H1 (cell line): Measurements from ENCODE around the gene ZNF575.

Experiments
- CHD2 ChIP-seq: IDR thresholded peaks from 2 replicates; pipeline ENCODE4 v1.6.1; 2012; ENCODE audit warnings: low read length, improper control_type of control experiment
- EZH2 ChIP-seq: fragments of 200-600 bp; sonication (generic); IDR thresholded peaks from 2 replicates; pipeline ENCODE4 v1.7.1; 2012; ENCODE audit warnings: low read depth, mild to moderate bottlenecking, moderate library complexity, low read length, inconsistent platforms; ENCODE audit not compliant: severe bottlenecking
- GABPA ChIP-seq: IDR thresholded peaks from 2 replicates; pipeline ENCODE4 v1.6.1; 2011; ENCODE audit warnings: mild to moderate bottlenecking, low read length, moderate library complexity, borderline replicate concordance; ENCODE audit not compliant: insufficient read depth
- HDAC6 ChIP-seq: IDR thresholded peaks from one replicate; pipeline ENCODE4 v1.7.1; 2012; ENCODE audit warnings: low read depth, mild to moderate bottlenecking, inconsistent platforms, low read length, moderate library complexity
- POLR2A ChIP-seq, 2 experiments: IDR thresholded peaks; 1 replicate in 1 of 2; 2 replicates in 1 of 2; pipeline ENCODE4 v1.6.1; 2011; ENCODE audit warnings: low read depth in 2 of 2, low read length in 2 of 2, mild to moderate bottlenecking in 2 of 2; ENCODE audit errors: control extremely low read depth in 1 of 2
- POLR2AphosphoS5 ChIP-seq: IDR thresholded peaks from 2 replicates; pipeline ENCODE4 v1.6.1; 2011; ENCODE audit warnings: low read depth, low read length
- RBBP5 ChIP-seq: IDR thresholded peaks from 2 replicates; pipeline ENCODE4 v1.7.1; 2012; ENCODE audit warnings: low read depth, mild to moderate bottlenecking, inconsistent platforms, low read length, moderate library complexity, borderline replicate concordance
- SUZ12 ChIP-seq: fragments of 200-600 bp; sonication (generic); IDR thresholded peaks from 2 replicates; pipeline ENCODE4 v1.6.1; 2012; ENCODE audit warnings: mild to moderate bottlenecking, inconsistent platforms, low read length, moderate library complexity, mixed read lengths
- TBP ChIP-seq: IDR thresholded peaks from 2 replicates; pipeline ENCODE4 v1.6.1; 2011; ENCODE audit warnings: low read depth, low read length, improper control_type of control experiment
- TCF12 ChIP-seq: IDR thresholded peaks from 2 replicates; pipeline ENCODE4 v1.6.1; 2011; ENCODE audit warnings: low read depth, mild to moderate bottlenecking, low read length
- TF ChIP-seq, protein P1 (sequence below), 3 experiments: IDR thresholded peaks; 1 replicate in 2 of 3; 2 replicates in 1 of 3; pipeline versions ENCODE4 v1.5.1 to v1.6.1; 2011; ENCODE audit warnings: low read length in 3 of 3, mild to moderate bottlenecking in 3 of 3, inconsistent platforms in 2 of 3, low read depth in 1 of 3, moderate library complexity in 1 of 3; ENCODE audit not compliant: insufficient read depth in 1 of 3; ENCODE audit errors: control extremely low read depth in 1 of 3
- TF ChIP-seq, protein P2 (sequence below): IDR thresholded peaks from 2 replicates; pipeline ENCODE4 v1.6.1; 2011; ENCODE audit warnings: low read depth, mild to moderate bottlenecking, low read length; ENCODE audit not compliant: insufficient read depth
- TF ChIP-seq, protein P3 (sequence below): IDR thresholded peaks from 2 replicates; pipeline ENCODE4 v1.6.1; 2012; ENCODE audit warnings: inconsistent platforms
- TF ChIP-seq, protein P4 (sequence below): IDR thresholded peaks from 2 replicates; pipeline ENCODE4 v1.6.1; 2012; ENCODE audit warnings: inconsistent platforms

DNA sequence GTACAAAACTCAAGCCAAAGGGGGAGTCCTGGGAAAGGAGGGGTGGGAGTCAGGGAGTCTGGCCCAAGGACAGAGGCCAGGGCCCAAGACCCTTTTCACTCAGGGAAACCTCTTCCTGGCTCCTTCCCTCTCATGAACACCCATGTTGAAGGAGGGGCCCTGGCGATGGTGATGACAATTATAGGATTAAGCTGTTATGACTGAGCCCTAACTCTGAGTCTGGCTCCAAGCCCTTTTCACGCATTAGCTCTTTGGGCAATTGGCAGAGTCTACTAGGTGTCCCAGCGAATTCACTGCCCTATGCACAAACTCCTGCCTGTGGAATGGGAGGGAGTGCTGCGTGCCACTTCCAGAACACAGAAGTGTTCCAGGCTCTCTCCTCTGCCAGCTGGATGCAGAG is 20.7 kb downstream of the ZNF575 start:
- TF ChIP-seq, protein P1, sequence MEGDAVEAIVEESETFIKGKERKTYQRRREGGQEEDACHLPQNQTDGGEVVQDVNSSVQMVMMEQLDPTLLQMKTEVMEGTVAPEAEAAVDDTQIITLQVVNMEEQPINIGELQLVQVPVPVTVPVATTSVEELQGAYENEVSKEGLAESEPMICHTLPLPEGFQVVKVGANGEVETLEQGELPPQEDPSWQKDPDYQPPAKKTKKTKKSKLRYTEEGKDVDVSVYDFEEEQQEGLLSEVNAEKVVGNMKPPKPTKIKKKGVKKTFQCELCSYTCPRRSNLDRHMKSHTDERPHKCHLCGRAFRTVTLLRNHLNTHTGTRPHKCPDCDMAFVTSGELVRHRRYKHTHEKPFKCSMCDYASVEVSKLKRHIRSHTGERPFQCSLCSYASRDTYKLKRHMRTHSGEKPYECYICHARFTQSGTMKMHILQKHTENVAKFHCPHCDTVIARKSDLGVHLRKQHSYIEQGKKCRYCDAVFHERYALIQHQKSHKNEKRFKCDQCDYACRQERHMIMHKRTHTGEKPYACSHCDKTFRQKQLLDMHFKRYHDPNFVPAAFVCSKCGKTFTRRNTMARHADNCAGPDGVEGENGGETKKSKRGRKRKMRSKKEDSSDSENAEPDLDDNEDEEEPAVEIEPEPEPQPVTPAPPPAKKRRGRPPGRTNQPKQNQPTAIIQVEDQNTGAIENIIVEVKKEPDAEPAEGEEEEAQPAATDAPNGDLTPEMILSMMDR (IDR thresholded peaks at IDR 0.05; ENCODE audit: control extremely low read depth in 1 of 3, insufficient read depth in 1 of 3, low read depth in 1 of 3, low read length in 3 of 3) = no peak
- TF ChIP-seq POLR2A (IDR thresholded peaks at IDR 0.05; ENCODE audit: control extremely low read depth in 1 of 2, low read depth in 2 of 2, low read length in 2 of 2) = no peak
- no peak for TF ChIP-seq RBBP5
- TF ChIP-seq CHD2 = no peak
- no peak for TF ChIP-seq SUZ12
- no peak for TF ChIP-seq TBP
- no peak for TF ChIP-seq TCF12
- TF ChIP-seq EZH2 = no peak
- TF ChIP-seq, protein P2, sequence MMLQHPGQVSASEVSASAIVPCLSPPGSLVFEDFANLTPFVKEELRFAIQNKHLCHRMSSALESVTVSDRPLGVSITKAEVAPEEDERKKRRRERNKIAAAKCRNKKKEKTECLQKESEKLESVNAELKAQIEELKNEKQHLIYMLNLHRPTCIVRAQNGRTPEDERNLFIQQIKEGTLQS = no peak
- TF ChIP-seq, protein P3, sequence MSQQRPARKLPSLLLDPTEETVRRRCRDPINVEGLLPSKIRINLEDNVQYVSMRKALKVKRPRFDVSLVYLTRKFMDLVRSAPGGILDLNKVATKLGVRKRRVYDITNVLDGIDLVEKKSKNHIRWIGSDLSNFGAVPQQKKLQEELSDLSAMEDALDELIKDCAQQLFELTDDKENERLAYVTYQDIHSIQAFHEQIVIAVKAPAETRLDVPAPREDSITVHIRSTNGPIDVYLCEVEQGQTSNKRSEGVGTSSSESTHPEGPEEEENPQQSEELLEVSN = no peak
- no peak for TF ChIP-seq POLR2AphosphoS5
- TF ChIP-seq, protein P4, sequence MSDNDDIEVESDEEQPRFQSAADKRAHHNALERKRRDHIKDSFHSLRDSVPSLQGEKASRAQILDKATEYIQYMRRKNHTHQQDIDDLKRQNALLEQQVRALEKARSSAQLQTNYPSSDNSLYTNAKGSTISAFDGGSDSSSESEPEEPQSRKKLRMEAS = no peak
- TF ChIP-seq HDAC6 = no peak
- TF ChIP-seq GABPA = no peak
